IPS-18a (cell line): ENCODE data around the gene ARHGAP33.

Source experiments
- H3K27ac ChIP-seq: one replicate; pipeline ENCODE4 v1.5.1; 2013; ENCODE audit warnings: low read length
- H3K27me3 ChIP-seq: one replicate; pipeline ENCODE4 v1.6.1; 2013; ENCODE audit warnings: mild to moderate bottlenecking, low read length; ENCODE audit not compliant: control insufficient read depth, insufficient read depth
- H3K36me3 ChIP-seq: one replicate; pipeline ENCODE4 v1.6.1; 2013; ENCODE audit warnings: low read depth, low read length; ENCODE audit not compliant: control insufficient read depth
- H3K4me1 ChIP-seq: one replicate; pipeline ENCODE4 v1.6.1; 2013; ENCODE audit warnings: low read depth, low read length; ENCODE audit not compliant: control insufficient read depth
- H3K4me3 ChIP-seq: one replicate; pipeline ENCODE4 v1.5.1; 2013; ENCODE audit warnings: low read length
- H3K9ac ChIP-seq: one replicate; pipeline ENCODE4 v1.6.1; 2013; ENCODE audit warnings: mild to moderate bottlenecking, low read length, moderate library complexity
- H3K9me3 ChIP-seq: one replicate; pipeline ENCODE4 v1.6.1; 2013; ENCODE audit warnings: low read depth, low read length; ENCODE audit not compliant: control insufficient read depth

The ARHGAP33 gene

DNA sequence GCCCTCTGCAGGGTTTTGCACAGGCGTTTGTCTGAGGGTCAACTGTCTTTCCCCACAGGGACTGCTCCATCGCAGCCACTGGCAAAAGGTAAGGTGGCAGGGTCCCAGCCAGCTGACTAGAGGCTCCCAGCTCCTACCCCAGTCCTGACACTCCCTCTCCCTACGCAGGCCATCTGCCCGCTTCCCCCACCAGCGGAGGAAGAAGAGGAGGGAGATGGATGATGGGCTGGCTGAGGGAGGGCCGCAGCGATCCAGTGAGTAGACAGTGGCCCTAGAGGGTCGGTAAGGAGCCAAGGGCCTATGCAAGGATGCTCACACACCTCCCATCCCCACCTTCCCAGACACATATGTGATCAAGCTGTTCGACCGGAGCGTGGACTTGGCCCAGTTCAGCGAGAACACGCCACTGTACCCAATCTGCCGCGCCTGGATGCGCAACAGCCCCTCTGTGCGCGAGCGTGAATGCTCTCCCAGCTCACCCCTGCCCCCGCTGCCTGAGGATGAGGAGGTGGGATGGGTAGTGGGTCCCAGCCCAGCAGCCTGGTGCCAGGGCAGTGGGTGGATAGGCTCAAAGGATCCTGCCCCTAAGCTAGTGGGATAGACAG, 22.5 kb upstream of the ARHGAP33 start:
- no peaks in the 10 kb centered on the region for H3K36me3 ChIP-seq
- no peak overlapping the region for H3K9ac ChIP-seq
- H3K27me3 ChIP-seq = no peaks in the 10 kb centered on the region
- H3K4me1 ChIP-seq = peaks cover 4% of the 10 kb centered on the region
- H3K9me3 ChIP-seq = no peaks in the 10 kb centered on the region
- no peak overlapping the region for H3K4me3 ChIP-seq
- H3K27ac ChIP-seq = no peak overlapping the region

DNA sequence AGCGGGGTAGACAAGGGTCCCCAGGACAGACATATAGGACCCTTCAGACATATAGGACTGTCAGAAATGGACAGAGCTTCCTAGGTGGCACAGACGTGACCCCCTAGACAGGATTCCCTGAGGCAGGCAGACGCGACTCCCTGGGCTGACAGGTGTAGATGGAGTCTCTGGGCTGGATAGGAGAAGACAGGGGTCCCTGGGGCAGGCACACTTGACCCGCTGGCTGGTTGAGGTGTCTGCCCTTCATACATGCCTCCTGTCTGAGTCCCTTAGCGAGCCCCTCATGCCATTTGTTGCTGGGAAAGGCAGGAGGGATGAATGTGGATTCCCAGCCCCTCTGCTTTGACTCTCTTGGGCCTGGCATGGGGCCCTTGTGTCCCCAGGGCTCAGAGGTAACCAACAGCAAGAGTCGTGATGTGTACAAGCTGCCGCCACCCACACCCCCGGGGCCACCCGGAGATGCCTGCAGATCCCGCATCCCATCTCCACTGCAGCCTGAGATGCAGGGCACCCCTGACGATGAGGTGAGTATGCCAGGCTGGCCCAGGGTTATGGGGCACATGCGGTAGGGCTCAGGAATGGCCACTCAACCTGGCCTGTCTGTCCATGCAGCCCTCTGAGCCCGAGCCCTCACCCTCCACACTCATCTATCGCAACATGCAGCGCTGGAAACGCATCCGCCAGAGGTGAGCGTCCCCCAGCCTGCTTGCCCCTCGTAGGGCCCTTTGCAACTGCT, 21.6 kb upstream of the ARHGAP33 start:
- no peaks in the 10 kb centered on the region for H3K36me3 ChIP-seq
- H3K9me3 ChIP-seq = no peaks in the 10 kb centered on the region
- H3K4me3 ChIP-seq = no peak overlapping the region
- H3K4me1 ChIP-seq = peaks cover 4% of the 10 kb centered on the region
- H3K27me3 ChIP-seq = no peaks in the 10 kb centered on the region
- H3K27ac ChIP-seq = no peak overlapping the region
- no peak overlapping the region for H3K9ac ChIP-seq

DNA sequence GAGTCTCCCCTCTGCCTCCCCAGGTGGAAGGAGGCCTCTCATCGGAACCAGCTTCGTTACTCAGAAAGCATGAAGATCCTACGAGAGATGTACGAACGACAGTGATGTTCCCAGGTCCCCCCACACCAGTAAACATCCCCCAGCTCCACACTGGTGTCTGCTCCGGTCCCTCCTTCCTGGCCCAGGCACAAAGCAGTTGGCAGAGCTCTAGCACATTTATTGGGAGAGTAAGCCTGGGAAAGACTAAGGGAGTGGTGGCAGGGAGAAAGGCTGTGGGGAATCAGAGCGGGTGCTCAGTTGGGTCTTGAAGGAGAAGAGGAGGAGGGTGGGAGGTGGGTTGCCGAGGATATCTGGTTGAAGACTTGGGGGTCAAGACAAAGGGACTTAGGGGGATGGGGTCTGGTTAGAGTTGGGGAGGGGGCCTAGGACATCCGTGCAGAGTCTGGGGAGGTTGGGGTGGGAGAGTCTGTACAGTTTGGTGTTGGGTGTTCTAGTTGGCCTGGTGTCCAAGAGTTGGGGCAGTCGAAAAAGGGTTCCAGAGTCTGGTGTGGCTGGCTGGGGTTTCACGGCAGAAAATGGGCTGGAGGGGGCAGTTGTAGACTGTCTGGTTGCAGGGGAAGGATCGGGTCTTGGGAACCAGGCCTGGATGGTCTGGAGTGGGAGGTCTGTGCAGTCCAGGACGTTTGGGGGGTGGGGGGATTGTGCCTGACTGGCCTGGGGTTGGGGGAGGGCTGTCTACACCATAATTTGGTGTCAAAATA, 20.8 kb upstream of the ARHGAP33 start:
- no peaks in the 10 kb centered on the region for H3K27me3 ChIP-seq
- no peak overlapping the region for H3K27ac ChIP-seq
- H3K9me3 ChIP-seq = no peaks in the 10 kb centered on the region
- H3K4me3 ChIP-seq = no peak overlapping the region
- H3K4me1 ChIP-seq = peaks cover 4% of the 10 kb centered on the region
- H3K36me3 ChIP-seq = no peaks in the 10 kb centered on the region
- H3K9ac ChIP-seq = no peak overlapping the region

DNA sequence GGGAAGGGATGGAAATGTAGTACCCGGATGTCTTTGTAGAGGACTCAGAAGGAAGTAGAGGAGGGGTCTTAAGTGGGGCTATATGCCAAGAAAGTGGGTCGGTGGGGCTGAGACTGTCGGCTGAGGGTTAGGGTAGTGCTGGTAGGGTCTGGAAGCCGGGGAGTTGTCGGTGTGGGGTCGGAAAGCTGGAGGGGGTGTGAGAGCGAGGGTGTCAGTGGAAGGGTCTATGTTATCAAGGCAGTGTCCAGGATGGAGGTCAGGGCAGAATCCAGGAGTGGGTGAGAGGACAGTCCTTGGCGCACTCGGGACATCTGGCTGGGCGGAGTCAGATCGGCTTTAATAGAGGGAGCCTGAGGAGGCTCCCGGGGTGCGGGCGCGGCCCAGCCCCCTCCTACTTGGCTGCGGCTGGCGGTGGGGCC, 20.2 kb upstream of the ARHGAP33 start:
- Histone ChIP-seq H3K9me3 (no peaks in the 10 kb centered on the region), H3K4me3 (no peak overlapping the region), H3K27ac (no peak overlapping the region), H3K9ac (no peak overlapping the region), H3K36me3 (no peaks in the 10 kb centered on the region), H3K4me1 (peaks cover 4% of the 10 kb centered on the region), H3K27me3 (no peaks in the 10 kb centered on the region)

DNA sequence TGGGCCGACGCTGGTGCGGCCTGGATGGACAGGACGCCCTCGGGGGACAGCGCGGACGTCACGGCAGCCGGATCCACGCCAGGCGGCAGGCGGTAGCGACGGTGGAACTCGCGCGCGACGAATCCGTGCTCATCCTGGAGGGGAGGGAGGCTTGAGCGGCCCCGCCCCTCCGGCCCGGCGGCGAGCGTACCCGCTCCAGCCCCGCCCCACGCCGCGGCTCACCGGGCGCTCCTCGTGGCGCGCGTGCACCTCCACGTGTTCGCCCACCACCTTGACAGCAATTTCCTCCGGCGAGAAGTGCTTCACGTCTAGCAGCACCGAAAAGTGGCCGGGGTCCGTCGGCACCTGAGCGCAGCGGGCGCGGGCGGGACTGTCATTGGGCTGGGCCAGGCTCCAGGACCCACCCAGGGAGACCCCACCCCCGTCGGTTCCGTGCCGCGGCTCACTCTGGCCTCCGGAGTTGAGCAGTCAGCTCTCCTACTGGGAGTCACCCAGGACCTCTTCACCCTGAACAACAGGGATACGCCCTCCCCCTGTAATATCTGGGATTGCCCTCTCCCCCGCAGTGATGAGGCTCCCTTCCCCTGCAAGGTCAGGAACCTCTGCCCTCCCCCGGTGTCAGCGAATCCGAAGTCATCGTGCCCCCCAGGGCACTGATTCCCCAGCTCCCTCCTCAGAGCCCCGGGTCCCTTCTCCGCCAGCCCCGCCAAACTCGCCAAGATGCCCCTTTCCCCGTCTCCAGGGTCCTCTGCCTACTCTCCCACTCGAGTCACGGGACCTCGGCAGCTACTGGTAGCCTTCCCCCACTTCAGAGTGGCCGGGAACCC, 19.6 kb upstream of the ARHGAP33 start:
- H3K4me3 ChIP-seq = no peak overlapping the region
- H3K4me1 ChIP-seq = peaks cover 4% of the 10 kb centered on the region
- no peak overlapping the region for H3K9ac ChIP-seq
- H3K27me3 ChIP-seq = no peaks in the 10 kb centered on the region
- no peak overlapping the region for H3K27ac ChIP-seq
- H3K36me3 ChIP-seq = no peaks in the 10 kb centered on the region
- H3K9me3 ChIP-seq = no peaks in the 10 kb centered on the region

DNA sequence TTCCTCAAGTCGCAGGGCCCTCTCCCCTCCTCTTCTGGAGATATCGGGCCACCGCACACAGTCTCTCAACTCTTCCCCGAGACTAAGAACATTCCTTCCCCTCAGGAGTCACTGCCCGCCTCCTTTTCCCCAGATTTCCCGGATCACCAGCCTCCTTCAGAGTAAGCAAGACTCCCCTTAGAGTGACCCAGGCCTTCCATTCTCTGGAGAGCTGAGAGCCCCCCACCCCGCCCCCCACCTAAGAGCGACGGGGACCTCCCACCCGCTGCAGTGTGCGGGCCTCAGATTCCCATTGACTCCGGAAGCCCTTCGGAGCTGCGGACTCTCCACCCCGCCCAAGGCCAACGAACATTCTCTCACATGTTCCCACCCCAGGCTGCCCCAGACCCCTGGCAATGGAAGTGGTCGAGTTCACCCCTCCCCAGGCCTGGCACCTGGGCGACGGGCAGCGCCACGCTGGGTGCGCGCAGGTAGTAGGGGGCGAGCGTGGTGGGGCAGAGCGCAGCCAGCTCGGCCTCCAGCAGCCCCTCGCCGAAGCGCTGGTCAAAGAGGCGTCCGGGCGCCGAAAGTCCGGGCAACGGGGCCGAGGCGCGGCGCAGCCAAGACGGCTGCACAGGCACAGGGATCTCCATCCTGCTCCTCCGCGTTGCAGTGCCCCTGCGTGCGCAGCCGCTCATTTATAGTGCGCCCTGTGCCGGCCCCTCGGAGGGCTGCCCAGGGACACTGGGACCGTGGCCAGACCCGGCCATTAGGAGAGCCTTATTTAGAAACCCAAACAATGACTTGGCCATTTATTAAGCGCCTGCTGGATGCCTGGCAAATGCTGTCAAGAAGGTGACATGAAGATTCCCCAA, 18.8 kb upstream of the ARHGAP33 start, which contains the start of gene HSPB6:
Gene HSPB6 (minus strand): TSS at position 653 of the 854 bp plus-strand sequence. CDS start 21 bp downstream, at position 632.
- H3K4me1 ChIP-seq = peaks cover 4% of the 10 kb centered on the region
- peak within 1 kb of the TSS; percentile 100 for H3K4me3 ChIP-seq
- H3K9me3 ChIP-seq = no peaks in the 10 kb centered on the region
- no peaks in the 10 kb centered on the region for H3K27me3 ChIP-seq
- peak within 1 kb of the TSS; percentile 30 for H3K27ac ChIP-seq
- no peaks in the 10 kb centered on the region for H3K36me3 ChIP-seq
- peak within 1 kb of the TSS; percentile 70 for H3K9ac ChIP-seq

DNA sequence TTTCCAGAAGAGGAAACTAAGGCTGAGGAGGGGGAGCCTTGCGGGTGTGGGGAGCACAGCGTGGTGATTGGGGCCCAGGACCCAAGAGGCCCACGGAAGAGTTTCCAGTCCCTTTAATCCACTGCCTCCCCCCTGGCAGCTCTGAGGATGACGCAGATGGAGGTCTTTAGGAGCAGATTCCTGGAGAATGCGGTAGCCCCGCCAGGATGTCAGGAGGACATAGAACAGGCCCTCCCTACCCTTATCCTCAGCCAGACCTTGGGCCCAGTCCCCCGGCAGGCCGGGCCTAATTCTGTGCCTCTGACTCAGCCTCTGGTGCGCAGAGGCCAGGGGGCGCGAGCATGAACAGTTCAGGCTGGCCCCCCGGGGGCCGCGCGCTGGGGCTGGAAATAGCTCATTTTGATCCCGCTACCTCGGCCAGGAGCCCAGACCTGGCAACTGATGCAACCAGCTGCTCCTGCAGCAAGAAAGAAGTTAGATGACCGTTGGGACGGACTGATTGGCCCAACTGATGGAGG, 18.1 kb upstream of the ARHGAP33 start:
- Histone ChIP-seq H3K4me3 (peak overlapping the region; percentile 100), H3K9me3 (no peaks in the 10 kb centered on the region), H3K36me3 (peaks cover 7% of the 10 kb centered on the region), H3K9ac (peak overlapping the region; percentile 70), H3K27me3 (no peaks in the 10 kb centered on the region), H3K27ac (peak overlapping the region; percentile 30), H3K4me1 (peaks cover 4% of the 10 kb centered on the region)

DNA sequence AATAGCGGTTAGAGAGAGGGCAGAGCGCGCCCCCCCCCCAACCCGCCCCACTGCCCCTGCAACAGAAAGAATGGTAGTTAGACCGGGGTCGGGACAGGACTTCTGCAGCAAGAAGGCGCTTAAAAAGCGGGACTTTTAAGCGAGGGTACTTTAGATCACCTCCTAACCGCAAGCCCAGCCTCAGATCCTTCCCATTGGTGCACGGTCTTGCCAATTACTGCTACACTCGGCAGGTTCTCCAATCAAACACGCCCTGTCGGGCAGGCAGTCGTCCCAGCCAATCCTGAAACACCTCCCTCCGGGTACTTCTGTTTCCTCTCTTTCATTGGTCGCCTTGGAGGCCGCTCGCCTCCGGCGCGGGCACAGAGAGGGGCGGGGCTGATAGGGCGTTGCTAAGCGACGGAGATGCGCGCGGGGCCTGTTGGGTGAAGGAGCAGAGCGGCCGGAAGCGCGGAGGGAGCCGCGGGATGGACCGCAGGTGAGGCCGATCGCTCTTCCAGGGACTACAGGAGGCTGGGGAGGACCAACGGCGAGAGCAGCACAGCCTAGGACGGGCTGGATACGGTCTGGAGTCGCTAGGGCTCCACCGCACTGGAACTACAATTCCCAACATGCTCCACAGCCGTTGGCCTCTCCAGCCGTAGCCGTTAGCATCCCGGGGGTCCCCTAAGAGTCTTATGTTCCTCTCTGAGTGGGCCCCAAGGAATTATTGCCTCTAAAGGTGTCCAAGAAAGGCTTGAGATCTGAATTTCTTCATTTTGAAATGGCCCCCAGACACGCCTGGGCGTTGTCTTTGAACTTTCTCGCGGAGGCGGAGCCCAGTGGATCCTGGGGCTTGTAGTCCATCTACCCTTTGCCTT, 17.4 kb upstream of the ARHGAP33 start, which contains the start of gene PROSER3:
Gene PROSER3 (plus strand): TSS at position 428 of the 860 bp plus-strand sequence. CDS start 40 bp downstream, at position 468.
- Histone ChIP-seq H3K4me1 (peaks cover 4% of the 10 kb centered on the region), H3K27me3 (no peaks in the 10 kb centered on the region), H3K4me3 (peak within 1 kb of the TSS; percentile 100), H3K36me3 (peaks cover 8% of the 10 kb centered on the region), H3K27ac (peak within 1 kb of the TSS; percentile 98), H3K9ac (peak within 1 kb of the TSS; percentile 98), H3K9me3 (no peaks in the 10 kb centered on the region)

DNA sequence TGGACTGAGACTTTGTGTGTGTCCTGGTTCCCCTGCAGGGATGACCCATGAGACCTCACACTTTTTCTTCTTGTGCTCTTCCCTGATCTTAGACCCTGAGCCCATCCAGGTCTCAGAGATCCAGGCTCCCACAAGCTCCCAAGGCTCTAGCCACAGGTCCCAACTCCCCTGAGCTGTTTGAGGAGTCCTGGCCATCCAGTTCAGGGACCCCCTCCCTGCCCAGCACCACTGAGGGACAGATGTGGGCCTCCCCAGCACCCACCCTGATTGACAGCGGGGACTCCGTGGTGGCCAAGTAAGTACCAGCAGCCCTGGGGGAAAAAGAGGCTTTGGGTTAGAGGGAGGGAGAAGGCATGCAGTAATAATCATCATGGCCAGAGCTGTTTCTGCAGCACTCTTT, 15.7 kb upstream of the ARHGAP33 start:
- no peaks in the 10 kb centered on the region for H3K27me3 ChIP-seq
- H3K9me3 ChIP-seq = no peaks in the 10 kb centered on the region
- no peak overlapping the region for H3K27ac ChIP-seq
- H3K4me1 ChIP-seq = peaks cover 4% of the 10 kb centered on the region
- H3K4me3 ChIP-seq = no peak overlapping the region
- H3K36me3 ChIP-seq = peaks cover 15% of the 10 kb centered on the region
- no peak overlapping the region for H3K9ac ChIP-seq
